MM.1S (cell line): ENCODE results near the gene CPA3.

Experiments
- DNase-seq: peaks from one replicate; pipeline ENCODE4 v3.0.0-alpha.2; 2015
- H2AFZ ChIP-seq: fragments of 300-600 bp; sonication (generic); 2 replicates; pipeline ENCODE4 v1.6.0; 2016; ENCODE audit warnings: antibody characterized with exemption, low read length
- H3F3A ChIP-seq: fragments of 300-600 bp; sonication (generic); 2 replicates; pipeline ENCODE4 v1.6.1; 2016; ENCODE audit warnings: mild to moderate bottlenecking, antibody characterized with exemption, low read length, moderate library complexity, mixed read lengths; ENCODE audit not compliant: insufficient read depth
- H3K27ac ChIP-seq: fragments of 300-600 bp; sonication (generic); 2 replicates; pipeline ENCODE4 v1.5.1; 2016; ENCODE audit warnings: mild to moderate bottlenecking, low read length
- H3K27me3 ChIP-seq: fragments of 300-600 bp; sonication (generic); replicated peaks from 2 replicates; pipeline ENCODE4 v1.6.0; 2016; ENCODE audit warnings: low read length; ENCODE audit not compliant: insufficient read depth
- H3K36me3 ChIP-seq: fragments of 300-600 bp; sonication (generic); replicated peaks from 2 replicates; pipeline ENCODE4 v1.6.1; 2016; ENCODE audit warnings: mild to moderate bottlenecking, low read length, mixed read lengths; ENCODE audit not compliant: insufficient read depth
- H3K4me1 ChIP-seq: fragments of 300-600 bp; sonication (generic); 2 replicates; pipeline ENCODE4 v1.6.1; 2016; ENCODE audit warnings: low read length, mixed read lengths
- H3K4me2 ChIP-seq: fragments of 300-600 bp; sonication (generic); 2 replicates; pipeline ENCODE4 v1.6.0; 2016; ENCODE audit warnings: low read depth, low read length
- H3K4me3 ChIP-seq: fragments of 300-600 bp; sonication (generic); 2 replicates; pipeline ENCODE4 v1.5.1; 2016; ENCODE audit warnings: low read length, mixed read lengths
- H3K79me2 ChIP-seq: fragments of 300-600 bp; sonication (generic); 2 replicates; pipeline ENCODE4 v1.6.1; 2016; ENCODE audit warnings: mixed run types, low read length, mixed read lengths
- H3K9ac ChIP-seq: fragments of 300-600 bp; sonication (generic); 2 replicates; pipeline ENCODE4 v1.6.1; 2016; ENCODE audit warnings: low read length, mixed read lengths
- H3K9me2 ChIP-seq: fragments of 300-600 bp; sonication (generic); replicated peaks from 2 replicates; pipeline ENCODE4 v1.6.1; 2016; ENCODE audit warnings: mild to moderate bottlenecking, low read length, mixed read lengths; ENCODE audit not compliant: insufficient read depth
- H3K9me3 ChIP-seq: fragments of 300-600 bp; sonication (generic); replicated peaks from 2 replicates; pipeline ENCODE4 v1.6.1; 2016; ENCODE audit warnings: mild to moderate bottlenecking, low read length, mixed read lengths; ENCODE audit not compliant: insufficient read depth
- H4K20me1 ChIP-seq: fragments of 300-600 bp; sonication (generic); 2 replicates; pipeline ENCODE4 v1.6.1; 2016; ENCODE audit warnings: mild to moderate bottlenecking, low read length, moderate library complexity, mixed read lengths; ENCODE audit not compliant: insufficient read depth
- EZH2 ChIP-seq: fragments of 300-600 bp; sonication (generic); optimal IDR thresholded peaks from 2 replicates; pipeline ENCODE3; 2017; ENCODE audit warnings: low read depth, mild to moderate bottlenecking, antibody characterized with exemption, low read length, mixed read lengths
- EZH2phosphoT487 ChIP-seq: fragments of 300-600 bp; sonication (generic); IDR thresholded peaks from 2 replicates; pipeline ENCODE4 v1.6.1; 2018; ENCODE audit warnings: antibody characterized with exemption, low read length
- TF ChIP-seq, protein P1 (sequence below): fragments of 300-600 bp; sonication (generic); IDR thresholded peaks from 2 replicates; pipeline ENCODE4 v1.5.1; 2016; ENCODE audit warnings: antibody characterized with exemption, low read length, mixed read lengths

The CPA3 gene

GRCh38 chr3:148903941-148904340 lies 38.8 kb downstream of the CPA3 start:
- H3K79me2 ChIP-seq: no peaks in the 10 kb centered on the region
- no peaks in the 10 kb centered on the region for H3K9me2 ChIP-seq
- no peak overlapping the region for H3K9ac ChIP-seq
- no peaks in the 10 kb centered on the region for H3K27me3 ChIP-seq
- no peaks in the 10 kb centered on the region for H3K36me3 ChIP-seq
- H3K9me3 ChIP-seq: no peaks in the 10 kb centered on the region
- no peak overlapping the region for H2AFZ ChIP-seq
- DNase-seq: no peak
- TF ChIP-seq, protein P1, sequence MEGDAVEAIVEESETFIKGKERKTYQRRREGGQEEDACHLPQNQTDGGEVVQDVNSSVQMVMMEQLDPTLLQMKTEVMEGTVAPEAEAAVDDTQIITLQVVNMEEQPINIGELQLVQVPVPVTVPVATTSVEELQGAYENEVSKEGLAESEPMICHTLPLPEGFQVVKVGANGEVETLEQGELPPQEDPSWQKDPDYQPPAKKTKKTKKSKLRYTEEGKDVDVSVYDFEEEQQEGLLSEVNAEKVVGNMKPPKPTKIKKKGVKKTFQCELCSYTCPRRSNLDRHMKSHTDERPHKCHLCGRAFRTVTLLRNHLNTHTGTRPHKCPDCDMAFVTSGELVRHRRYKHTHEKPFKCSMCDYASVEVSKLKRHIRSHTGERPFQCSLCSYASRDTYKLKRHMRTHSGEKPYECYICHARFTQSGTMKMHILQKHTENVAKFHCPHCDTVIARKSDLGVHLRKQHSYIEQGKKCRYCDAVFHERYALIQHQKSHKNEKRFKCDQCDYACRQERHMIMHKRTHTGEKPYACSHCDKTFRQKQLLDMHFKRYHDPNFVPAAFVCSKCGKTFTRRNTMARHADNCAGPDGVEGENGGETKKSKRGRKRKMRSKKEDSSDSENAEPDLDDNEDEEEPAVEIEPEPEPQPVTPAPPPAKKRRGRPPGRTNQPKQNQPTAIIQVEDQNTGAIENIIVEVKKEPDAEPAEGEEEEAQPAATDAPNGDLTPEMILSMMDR: no peak
- TF ChIP-seq EZH2phosphoT487 (no peak), EZH2 (no peak)
- H3K4me2 ChIP-seq: no peak overlapping the region
- H3K4me1 ChIP-seq: no peaks in the 10 kb centered on the region
- no peaks in the 10 kb centered on the region for H4K20me1 ChIP-seq
- H3K27ac ChIP-seq: no peak overlapping the region
- no peak overlapping the region for H3K4me3 ChIP-seq
- H3F3A ChIP-seq: no peaks in the 10 kb centered on the region

- Histone ChIP-seq H3K27ac (no peak overlapping the region), H3K9me2 (no peaks in the 10 kb centered on the region), H4K20me1 (no peaks in the 10 kb centered on the region), H3K79me2 (no peaks in the 10 kb centered on the region), H3K9ac (no peak overlapping the region), H3K36me3 (no peaks in the 10 kb centered on the region), H2AFZ (no peak overlapping the region), H3F3A (no peaks in the 10 kb centered on the region), H3K4me1 (no peaks in the 10 kb centered on the region), H3K9me3 (no peaks in the 10 kb centered on the region), H3K4me3 (no peak overlapping the region), H3K27me3 (no peaks in the 10 kb centered on the region), H3K4me2 (no peak overlapping the region)
- DNase-seq: no peak
- TF ChIP-seq EZH2: no peak
- TF ChIP-seq EZH2phosphoT487: no peak
- TF ChIP-seq, protein P1: no peak
Observed at GRCh38 chr3:148906667-148907066, 41.6 kb downstream of the CPA3 start.

DNA sequence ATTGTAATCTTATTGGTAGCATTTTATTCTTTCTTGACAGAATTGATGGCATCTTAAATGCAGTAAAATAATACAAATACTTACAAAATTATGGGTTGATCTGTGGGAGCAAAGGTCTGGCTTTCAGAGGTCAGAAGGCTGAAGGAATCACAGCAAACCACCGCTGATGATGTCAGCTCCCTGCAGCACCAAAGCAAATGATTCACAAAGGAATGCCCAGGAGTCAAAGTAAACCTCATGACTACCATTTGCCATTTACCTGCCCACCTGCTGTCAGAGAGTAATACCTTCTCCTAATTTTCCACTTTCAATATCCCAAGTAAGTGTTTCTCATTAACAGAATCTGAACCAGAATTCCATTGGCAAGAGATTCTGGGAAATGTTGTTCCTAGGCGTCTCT lies 46.1 kb downstream of the CPA3 start:
- no peaks in the 10 kb centered on the region for H3K36me3 ChIP-seq
- TF ChIP-seq, protein P1: no peak
- no peak for TF ChIP-seq EZH2phosphoT487
- TF ChIP-seq EZH2: no peak
- no peaks in the 10 kb centered on the region for H4K20me1 ChIP-seq
- no peak overlapping the region for H3K4me3 ChIP-seq
- H3F3A ChIP-seq: no peaks in the 10 kb centered on the region
- no peaks in the 10 kb centered on the region for H3K9me3 ChIP-seq
- no peaks in the 10 kb centered on the region for H3K79me2 ChIP-seq
- H3K27ac ChIP-seq: no peak overlapping the region
- H3K4me2 ChIP-seq: no peak overlapping the region
- H2AFZ ChIP-seq: no peak overlapping the region
- no peaks in the 10 kb centered on the region for H3K27me3 ChIP-seq
- no peaks in the 10 kb centered on the region for H3K9me2 ChIP-seq
- no peak overlapping the region for H3K9ac ChIP-seq
- no peak for DNase-seq
- H3K4me1 ChIP-seq: no peaks in the 10 kb centered on the region; the same call in 1 of the 2 replicates

DNA sequence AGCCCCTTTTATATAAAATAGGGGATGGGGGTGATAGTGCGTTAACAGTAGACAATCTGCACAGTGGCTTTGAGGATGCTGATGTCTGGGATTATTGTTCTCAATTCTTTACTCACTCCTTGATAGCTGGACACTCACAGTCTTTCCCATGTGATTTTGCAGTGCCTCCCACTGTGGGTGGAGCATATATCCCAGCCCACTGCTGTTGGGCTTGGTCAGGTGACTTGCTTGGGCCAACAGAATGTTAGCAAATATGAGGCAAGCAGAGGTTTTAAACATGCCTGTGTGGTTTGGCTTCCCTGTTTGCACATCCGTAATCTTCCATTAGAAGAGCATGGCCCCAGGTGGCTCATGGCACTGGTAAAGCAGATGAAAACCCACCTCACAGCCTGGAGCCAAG lies 46.5 kb downstream of the CPA3 start:
- Histone ChIP-seq H3K27ac (no peak overlapping the region), H3K9ac (no peak overlapping the region), H3K4me1 (no peaks in the 10 kb centered on the region; the same call in 1 of the 2 replicates), H3K4me2 (no peak overlapping the region), H3K36me3 (no peaks in the 10 kb centered on the region), H3F3A (no peaks in the 10 kb centered on the region), H4K20me1 (no peaks in the 10 kb centered on the region), H3K4me3 (no peak overlapping the region), H3K27me3 (no peaks in the 10 kb centered on the region), H3K9me3 (no peaks in the 10 kb centered on the region), H3K79me2 (no peaks in the 10 kb centered on the region), H3K9me2 (no peaks in the 10 kb centered on the region), H2AFZ (no peak overlapping the region)
- TF ChIP-seq EZH2: no peak
- TF ChIP-seq, protein P1: no peak
- no peak for TF ChIP-seq EZH2phosphoT487
- DNase-seq: no peak
